GM18861 (cell line): Measurements from ENCODE around the gene B3GLCT.
"Not testable (repeated sequence)": the region's sequence is repeated elsewhere in the genome, so short reads cannot be mapped to it uniquely, and the experiment has no call there.

Experiments used
- ATAC-seq: cut with Tn5 transposase; IDR thresholded peaks from one replicate; pipeline ENCODE4 v1.9.1; 2021; ENCODE audit not compliant: unreplicated experiment

The B3GLCT gene

DNA sequence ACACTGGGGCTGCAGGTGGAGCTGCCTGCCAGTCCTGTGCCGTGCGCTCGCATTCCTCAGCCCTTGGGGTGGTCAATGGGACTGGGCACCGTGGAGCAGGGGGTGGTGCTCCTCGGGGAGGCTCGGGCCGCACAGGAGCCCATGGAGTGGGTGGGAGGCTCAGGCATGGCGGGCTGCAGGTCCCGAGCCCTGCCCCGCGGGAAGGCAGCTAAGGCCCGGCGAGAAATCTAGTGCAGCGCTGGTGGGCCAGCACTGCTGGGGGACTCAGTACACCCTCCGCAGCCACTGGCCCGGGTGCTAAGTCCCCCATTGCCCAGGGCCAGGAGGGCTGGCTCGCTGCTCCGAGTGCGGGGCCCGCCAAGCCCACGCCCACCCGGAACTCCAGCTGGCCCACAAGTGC is 139.8 kb downstream of the B3GLCT start:
- ATAC-seq = not testable (repeated sequence)

DNA sequence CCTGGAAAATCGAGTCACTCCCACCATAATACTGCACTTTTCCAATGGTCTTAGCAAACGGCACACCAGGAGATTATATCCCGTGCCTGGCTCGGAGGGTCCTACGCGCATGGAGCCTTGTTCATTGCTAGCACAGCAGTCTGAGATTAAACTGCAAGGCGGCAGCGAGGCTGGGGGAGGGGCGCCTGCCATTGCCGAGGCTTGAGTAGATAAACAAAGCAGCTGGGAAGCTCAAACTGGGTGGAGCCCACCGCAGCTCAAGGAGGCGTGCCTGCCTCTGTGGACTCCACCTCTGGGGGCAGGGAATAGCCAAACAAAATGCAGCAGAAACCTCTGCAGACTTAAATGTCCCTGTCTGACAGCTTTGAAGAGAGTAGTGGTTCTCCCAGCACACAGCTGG is 141.1 kb downstream of the B3GLCT start:
- not testable (repeated sequence) for ATAC-seq

DNA sequence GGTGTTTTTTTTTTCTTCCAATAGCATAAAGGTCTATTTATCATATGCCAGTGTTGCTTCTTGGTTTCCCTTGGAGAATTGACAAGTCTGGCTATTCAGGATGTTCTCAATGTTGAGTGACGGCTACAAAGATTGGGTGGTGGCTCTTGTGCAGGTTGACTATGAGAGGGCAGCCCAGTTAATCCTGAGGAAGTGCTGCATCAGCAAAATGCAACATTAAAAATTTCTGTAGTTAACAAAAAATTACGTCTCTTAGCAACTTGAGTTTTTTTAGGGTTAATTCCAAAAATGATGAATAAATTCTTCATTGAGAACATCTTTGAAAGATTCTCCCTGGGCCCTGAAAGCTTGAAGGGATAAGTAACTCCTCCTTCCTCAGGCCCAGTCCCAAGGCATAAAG is 147.1 kb downstream of the B3GLCT start:
- no peak for ATAC-seq

DNA sequence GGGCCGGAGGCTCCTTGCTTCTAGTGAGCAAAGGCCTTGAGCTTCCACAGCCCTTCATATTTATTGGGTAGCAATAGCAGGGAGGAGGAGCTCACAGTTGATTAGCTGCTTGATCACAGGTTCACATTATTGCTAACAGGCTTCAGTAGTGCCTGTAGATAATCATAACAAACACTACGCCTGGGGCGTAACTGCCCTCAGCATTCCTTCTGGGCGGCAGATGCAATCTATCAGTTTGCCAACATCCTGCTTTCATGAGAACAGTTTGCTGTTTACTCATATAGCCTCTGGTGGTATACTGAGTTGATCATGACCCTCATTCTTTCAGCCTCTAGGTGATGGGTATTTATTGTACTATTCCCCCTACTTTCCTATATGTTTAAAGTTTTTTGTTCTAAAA is 149.4 kb downstream of the B3GLCT start:
- ATAC-seq = no peak

DNA sequence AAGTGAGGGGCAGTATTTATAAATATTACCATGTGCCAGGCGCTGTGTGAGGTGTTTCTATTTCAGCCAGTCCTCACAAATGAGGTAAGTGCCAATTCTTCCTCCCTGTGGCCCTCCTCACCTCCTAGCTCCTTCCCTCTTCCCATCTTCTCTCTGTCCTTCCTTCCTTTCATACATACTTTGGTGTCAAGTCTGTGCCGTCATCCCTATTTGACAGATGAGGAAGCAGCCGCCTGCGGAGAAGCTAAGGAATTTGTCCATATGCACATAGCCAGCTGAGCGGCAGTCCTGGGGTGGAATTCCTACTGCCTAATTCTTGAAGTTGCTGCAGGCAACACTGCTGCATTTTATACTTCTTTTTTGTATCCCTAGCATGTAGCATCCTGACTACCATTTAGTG is 150.8 kb downstream of the B3GLCT start:
- ATAC-seq = no peak

DNA sequence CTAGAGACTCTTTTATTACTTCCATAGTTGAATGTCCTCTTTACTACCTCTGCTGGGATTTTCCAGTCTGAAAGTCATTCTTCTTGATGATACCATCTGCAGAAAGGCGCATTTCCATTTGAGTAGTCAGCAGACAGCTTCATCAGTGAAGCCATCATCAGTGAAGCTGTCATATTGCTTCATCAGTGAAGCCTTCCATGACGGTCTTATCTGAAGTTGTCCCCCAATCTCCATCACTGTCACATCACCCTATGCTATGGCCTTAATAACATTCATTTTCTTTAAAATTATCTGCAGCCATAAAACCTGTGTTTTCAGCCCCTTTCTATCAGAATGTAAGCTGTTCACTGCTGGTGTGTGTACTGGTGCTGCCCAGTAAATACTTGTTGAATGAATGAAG is 151.6 kb downstream of the B3GLCT start:
- no peak for ATAC-seq

DNA sequence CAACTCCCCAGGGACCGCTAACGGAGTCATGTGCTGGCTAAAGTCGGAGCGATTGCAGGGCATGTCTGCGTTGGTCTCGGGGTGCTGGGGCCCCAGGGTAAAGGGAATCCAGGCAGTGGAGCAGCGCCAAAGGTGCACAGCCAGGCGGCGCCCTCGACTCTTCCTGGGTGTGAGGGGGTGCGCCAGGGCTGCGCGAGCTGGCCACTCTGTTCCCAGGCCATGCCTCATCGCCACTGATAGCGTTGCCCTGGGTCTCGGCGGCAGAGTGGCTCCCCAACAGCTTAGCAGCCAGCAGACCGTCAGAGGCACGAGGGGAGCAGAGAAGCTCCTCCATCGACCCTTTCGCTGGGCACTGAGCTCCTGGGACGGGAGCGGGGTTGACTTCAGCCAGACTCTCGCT is 152.7 kb downstream of the B3GLCT start:
- ATAC-seq = no peak

DNA sequence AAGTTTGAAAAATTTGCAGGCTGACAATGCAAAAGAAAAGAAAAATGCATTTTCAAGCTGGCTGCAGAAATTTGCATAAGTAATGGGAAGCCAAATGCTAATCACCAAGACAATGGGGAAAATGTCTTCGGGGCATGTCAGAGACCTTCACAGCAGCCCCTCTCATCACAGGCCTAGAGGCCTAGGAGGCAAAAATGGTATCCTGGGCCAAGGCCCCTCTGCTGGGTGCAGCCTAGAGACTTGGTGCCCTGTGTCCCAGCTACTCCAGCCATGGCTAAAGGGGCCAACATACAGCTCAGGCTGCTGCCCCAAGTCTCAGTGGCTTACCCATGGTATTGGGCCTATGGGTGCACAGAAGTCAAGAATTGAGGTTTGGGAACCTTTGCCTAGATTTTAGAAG is 155.2 kb downstream of the B3GLCT start:
- no peak for ATAC-seq

DNA sequence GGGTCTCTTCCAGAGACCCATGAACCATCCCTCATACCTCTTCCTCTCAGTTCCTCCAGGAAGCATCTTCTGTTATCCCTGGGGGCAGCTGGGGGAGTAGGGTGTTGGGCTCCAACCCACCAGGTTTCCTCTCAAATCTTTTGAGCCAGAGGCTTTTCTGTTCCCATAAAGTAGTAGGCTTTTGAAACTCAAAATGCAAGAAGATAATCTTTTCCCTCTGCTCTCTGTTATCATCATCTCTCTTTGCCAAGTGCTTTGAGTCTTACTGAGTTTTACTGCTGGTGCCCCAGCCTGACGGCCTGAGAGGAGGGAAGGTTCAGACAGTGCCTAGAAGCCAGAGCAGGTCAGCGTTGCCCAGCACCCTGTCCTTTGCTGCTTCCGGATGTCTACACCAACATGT is 157.2 kb downstream of the B3GLCT start:
- ATAC-seq = no peak

DNA sequence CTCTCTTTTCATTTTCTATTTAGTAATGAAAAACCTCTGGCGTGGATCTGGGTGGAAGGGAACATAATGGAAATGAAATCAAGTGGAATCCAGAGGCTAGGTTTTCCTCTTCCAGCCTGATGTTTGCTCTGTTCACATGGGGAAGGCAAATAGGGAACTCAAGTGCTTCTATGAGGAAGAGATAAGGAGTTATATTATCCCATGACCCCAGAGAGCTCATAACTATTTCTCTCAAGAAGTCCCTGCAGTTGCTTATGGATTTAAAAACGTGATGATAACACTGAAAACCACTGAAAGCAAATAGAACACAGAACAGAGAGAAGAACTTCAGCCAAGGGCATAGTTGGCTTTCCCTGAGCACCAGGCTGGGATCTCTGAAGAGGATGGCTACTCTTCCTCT is 157.8 kb downstream of the B3GLCT start:
- ATAC-seq = no peak

DNA sequence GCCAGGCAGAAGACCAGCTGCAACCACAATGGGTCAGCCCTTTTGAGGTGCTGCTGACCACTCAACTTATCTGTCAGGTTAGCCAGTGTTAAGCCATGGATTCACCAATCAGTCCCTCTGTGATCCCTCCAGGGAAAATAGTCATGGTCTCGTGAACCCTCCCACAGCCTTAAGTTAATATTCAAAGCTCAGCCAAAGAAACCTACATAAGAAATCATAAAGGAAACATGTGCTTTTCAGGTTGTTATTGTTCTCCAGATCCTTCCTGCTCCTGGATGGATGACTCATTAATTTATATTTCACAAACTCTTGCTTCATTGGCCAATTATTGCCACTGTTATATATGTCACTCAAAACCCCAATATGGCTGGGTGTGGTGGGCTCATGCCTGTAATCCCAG is 161.9 kb downstream of the B3GLCT start:
- ATAC-seq = no peak

DNA sequence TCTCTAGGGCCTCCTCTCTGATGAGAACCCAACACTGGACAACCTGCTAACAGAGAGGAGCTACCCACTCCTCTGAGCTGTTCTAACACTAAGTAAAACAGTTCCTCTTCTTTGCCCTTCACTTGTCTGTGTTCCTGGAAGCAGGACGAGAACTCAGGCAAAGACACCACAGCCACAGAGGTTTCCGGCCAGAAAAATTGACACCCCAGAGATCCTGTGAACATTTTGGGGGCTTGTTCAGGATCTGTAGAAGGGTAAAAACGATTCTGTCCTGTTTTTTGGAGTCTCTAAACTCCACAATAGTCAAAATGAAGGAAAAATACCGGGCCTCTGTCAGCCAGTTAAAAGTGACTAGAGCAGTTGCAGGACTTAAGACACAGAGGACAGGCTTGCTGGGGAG is 165.9 kb downstream of the B3GLCT start:
- ATAC-seq = no peak

DNA sequence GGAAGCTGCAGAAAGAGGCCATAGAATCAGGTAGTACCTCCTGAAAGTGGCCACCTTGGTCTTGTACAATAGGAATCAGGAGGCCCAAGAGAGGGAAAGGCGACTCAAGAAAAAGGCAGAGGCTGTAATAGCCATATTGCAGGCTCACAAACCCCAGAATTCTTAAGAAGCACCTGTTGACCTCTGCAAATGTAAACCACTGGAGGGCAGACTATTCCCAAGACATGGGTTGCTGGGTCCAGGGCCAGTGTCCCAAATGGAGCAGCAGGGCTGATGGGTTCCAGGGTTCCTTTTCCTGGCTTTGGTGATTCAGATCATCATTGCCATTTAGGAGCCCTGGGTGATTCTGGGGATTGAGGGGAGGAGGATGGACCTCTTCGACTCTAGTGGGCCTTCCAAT is 167.6 kb downstream of the B3GLCT start:
- no peak for ATAC-seq

DNA sequence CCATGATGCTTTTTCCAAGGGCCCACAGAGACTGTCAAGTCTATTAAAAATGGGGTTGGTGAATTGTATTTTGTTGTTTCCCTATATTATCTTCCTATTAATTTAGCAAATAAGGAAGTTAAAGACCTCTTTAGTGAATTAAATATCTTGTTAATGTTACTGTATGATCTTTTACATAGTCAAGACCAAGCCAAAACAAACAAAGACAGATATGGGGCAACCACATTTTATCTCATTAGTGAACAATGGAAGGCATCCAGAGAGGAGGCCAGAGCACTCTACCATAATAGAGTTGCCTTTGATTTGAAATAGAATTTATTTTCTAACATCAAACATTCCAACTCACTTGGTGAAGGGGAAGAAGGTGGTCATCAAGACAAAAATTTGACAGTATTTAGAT is 169.4 kb downstream of the B3GLCT start:
- ATAC-seq = no peak

DNA sequence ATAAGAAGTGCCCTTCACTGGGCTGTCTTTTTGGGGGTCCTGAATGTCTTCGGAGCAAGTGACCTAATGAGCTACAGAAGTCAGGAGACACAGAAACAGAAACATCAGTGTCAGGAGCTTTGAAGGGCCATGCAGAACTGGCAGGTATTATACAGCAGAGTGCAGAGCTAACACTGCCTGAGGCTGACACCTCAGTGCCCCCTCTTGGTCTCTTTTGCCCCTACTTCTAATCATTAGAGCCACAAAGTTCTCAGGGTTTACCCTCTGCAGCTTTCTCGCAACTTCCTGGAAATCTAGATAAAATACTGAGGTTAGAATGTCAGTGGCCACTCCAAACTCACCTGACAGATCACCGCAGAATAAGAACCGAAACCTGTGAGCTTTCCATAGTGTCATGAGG is 172.7 kb downstream of the B3GLCT start:
- ATAC-seq = no peak

DNA sequence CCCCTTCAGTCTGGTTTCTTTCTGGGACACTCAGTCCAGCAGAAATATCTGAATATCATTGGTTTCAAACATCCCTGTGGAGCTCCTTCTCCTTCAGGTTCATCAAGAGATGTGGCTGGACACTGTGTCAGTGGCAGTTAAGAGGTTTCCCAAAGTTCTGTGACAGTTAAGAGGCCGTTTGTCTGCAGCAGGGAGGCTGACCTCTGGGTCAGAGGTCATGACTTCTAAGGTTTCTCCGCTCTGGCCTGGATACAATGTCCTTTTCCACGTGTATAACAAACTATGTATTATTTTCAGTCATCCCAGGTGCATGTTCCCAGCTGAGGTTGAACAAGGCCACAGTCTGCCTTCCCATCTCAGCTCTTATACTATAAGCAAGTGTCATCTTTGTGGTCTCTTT is 174.9 kb downstream of the B3GLCT start:
- no peak for ATAC-seq

DNA sequence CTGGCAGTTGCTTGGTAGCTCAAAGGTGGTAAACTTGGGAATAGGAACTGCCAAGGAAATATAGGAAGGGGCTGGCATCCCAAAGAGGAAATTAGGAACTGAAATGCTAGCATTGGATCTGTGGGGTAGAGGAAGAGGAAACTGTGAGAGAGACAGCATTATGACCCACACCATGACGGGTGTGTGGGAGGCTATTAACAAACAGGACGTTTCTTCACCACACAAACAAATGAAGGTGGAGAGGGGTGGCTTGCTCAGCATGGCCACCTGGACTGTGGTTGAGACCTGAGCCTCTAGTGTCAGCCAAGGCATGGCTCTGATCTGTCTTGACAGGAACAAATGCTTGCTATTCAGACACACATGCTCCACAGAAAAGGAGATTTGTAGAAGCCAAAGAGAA is 178.2 kb downstream of the B3GLCT start:
- peak; percentile 42 for ATAC-seq

DNA sequence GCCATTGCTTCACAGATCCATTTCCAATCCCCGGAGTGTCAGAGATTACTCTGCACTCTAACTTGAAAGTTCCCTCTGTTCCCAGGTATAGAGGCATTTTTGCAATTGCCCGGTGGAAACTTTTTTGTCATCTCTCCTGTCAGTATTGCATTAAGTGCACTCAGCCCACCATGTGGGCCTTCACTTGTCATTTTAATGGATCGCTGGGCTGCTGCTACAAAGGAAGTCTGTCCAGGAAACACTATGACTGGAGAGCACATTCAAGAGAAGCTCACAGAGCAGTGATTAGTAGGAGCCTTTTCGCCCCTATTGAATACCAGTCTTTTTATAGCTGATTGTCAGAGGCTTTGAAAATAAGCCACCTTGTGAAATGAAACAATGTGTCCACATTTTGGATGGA is 180.9 kb downstream of the B3GLCT start:
- no peak for ATAC-seq
